Loucy (cell line): ENCODE measurements around the gene MEN1.

Source experiments
- CTCF ChIP-seq: fragments of 200-600 bp; sonication (generic); conservative IDR thresholded peaks from 2 replicates; pipeline ENCODE4 v1.5.1; 2014; ENCODE audit warnings: mild to moderate bottlenecking, antibody characterized with exemption, low read length
- EZH2phosphoT487 ChIP-seq: fragments of 200-600 bp; IDR thresholded peaks from 2 replicates; pipeline ENCODE4 v1.6.1; 2018; ENCODE audit warnings: antibody characterized with exemption, mild to moderate bottlenecking, moderate library complexity, borderline replicate concordance

- no peak for TF ChIP-seq CTCF
- TF ChIP-seq EZH2phosphoT487 = no peak
These were observed 17.9 kb downstream of the MEN1 start for GRCh38 chr11:64792482-64792881.
